HG02678 (cell line): ENCODE measurements around the gene TTC3.
"Not testable (repeated sequence)": the region's sequence is repeated elsewhere in the genome, so short reads cannot be mapped to it uniquely, and the experiment has no call there.

Experiments
- ATAC-seq: cut with Tn5 transposase; IDR thresholded peaks from one replicate; pipeline ENCODE4 v1.9.1; 2021; ENCODE audit warnings: mild to moderate bottlenecking, moderate library complexity; ENCODE audit not compliant: unreplicated experiment

The TTC3 gene, protein sequence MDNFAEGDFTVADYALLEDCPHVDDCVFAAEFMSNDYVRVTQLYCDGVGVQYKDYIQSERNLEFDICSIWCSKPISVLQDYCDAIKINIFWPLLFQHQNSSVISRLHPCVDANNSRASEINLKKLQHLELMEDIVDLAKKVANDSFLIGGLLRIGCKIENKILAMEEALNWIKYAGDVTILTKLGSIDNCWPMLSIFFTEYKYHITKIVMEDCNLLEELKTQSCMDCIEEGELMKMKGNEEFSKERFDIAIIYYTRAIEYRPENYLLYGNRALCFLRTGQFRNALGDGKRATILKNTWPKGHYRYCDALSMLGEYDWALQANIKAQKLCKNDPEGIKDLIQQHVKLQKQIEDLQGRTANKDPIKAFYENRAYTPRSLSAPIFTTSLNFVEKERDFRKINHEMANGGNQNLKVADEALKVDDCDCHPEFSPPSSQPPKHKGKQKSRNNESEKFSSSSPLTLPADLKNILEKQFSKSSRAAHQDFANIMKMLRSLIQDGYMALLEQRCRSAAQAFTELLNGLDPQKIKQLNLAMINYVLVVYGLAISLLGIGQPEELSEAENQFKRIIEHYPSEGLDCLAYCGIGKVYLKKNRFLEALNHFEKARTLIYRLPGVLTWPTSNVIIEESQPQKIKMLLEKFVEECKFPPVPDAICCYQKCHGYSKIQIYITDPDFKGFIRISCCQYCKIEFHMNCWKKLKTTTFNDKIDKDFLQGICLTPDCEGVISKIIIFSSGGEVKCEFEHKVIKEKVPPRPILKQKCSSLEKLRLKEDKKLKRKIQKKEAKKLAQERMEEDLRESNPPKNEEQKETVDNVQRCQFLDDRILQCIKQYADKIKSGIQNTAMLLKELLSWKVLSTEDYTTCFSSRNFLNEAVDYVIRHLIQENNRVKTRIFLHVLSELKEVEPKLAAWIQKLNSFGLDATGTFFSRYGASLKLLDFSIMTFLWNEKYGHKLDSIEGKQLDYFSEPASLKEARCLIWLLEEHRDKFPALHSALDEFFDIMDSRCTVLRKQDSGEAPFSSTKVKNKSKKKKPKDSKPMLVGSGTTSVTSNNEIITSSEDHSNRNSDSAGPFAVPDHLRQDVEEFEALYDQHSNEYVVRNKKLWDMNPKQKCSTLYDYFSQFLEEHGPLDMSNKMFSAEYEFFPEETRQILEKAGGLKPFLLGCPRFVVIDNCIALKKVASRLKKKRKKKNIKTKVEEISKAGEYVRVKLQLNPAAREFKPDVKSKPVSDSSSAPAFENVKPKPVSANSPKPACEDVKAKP (N-terminal part only)

DNA sequence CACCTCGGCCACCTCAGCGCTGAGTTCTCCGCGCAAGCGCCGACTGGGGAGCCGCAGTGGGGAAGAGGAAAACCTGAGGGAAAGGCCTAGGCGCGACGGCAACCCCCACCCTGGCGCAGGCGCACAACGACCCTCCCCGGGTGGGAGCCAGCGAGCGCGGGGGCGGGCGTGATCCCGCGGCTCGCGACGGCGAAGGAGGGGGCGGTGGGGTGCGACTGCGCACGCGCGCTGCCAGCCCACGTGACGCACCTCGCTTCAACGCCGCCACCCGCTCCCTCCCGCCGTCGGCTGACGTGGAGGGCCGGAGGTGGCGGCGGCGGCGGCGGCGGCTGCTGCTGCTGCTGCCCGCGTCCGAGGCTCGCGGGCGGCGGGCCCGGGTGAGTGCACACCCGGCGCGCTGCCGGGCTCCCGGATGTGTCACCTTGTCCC, at the start of gene TTC3, which contains the start of gene PIGP:
Gene TTC3, plus strand, starts transcription at position 267 of the 429 bp plus-strand sequence. CDS start 14,004 bp downstream, outside the sequence.
Gene PIGP, minus strand, starts transcription at position 84 of the 429 bp plus-strand sequence. CDS start 556 bp downstream, outside the sequence.
- ATAC-seq: peak; percentile 67

DNA sequence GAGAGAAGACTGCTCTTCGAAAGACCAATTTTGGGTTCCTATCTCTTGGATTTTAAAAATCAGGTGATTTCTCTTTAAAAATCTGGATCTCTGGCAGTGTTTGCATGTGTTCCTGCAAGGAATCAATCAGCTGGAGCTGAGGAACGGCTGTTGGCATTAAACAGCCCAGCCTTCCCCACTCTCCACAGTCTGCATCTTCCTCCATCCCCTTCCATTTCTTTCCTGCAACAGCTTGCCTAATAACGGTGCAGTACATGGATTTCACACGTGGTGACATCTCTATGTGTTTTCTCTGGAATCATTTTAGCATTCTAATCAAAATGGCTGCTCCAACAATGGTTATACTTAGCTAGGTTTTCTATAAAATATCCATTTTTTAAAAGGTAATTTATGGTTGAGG, 46.6 kb upstream of the TTC3 start:
- ATAC-seq: no peak

DNA sequence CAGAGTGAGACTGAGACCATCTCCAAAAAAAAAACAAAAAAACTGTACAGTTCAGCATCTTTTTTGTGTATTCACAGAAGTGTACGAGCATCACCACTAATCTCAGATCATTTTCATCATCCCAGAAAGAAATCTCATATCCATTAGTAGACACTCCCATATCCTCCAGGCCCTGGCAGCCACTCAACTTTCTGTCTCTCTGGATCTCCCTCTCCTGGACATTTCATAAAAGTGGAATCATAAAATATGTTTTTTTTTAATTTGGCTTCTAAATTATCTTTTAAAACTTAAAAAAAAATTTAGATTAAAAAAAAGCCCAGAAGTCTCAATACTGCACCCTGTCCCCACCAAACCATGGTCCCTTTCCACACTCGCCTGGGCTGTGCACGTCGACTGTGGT, 44.5 kb upstream of the TTC3 start:
- no peak for ATAC-seq

DNA sequence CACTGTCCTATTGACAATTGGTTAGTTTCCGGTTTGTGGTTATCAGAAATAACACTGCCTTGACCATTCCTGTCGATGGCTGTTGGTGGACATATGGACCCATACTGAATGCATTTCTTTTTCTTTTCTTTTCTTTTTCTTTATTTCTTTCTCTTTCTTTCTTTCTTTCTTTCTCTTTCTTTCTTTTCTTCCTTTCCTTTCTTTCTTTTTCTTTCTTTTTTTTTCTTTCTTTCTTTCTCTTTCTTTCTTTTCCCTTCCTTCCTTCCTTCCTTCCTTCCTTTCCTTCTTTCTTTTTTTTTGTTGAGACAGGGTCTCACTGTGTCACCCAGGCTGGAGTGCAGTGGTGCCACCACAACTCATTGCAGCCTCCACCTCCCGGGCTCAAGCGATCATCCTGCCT, 42.2 kb upstream of the TTC3 start:
- ATAC-seq: no peak

DNA sequence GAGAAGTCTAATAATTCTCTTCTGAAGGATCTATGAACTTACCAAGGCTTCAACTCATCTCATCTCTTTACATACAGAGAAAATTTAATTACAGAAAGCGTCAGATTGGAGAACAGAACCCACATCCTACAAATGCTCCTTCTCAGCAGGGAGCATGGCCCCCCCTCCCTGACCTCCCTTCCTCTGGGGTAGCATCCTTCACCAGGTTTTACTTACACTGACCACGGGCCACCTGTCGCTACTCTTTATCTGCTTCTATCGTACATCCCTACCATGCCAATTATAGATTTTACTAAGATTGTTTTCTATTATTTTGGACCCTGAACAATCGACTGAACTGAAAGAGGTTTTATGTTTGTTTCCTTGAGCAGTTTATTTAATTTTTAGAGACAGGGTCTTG, 40.8 kb upstream of the TTC3 start:
- no peak for ATAC-seq

DNA sequence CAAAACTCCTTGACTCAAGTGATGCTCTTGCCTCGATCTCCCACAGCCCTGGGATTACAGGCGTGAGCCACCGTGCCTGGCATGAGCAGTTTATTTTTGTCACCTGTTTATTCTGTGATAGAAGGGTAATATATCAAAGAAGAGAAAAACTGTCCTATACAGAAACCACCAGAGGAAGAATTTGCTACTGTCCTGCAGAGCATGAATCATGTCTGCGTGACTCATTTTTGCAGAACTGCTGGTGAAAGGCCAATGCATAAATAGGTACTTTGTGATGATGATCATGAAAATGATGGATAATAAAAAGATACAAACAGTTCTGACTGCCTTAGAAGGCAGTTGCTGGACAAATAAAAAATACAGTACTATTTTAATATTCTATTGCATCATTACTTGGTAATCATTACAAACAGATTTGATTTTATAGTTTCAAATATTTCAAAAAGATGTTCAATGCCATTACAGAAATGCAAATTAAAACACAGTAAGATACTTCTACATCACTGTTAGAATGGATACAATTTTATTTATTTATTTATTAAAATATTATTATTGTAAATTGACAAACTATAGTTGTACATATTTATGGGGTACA, 40.1 kb upstream of the TTC3 start:
- ATAC-seq: no peak

DNA sequence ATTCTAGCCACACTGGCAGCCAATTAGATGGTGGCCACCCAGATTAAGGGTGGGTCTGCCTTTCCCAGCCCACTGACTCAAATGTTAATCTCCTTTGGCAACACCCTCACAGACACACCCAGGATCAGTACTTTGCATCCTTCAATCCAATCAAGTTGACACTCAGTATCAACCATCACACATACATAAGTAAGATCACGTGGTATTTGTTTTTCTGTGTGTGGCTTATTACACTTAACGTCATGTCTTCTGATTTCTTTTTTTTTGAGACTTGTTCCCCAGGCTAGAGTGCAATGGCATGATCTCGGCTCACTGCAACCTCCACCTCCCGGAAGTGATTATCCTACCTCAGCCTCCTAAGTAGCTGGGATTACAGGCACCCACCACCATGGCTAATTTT, 38.7 kb upstream of the TTC3 start:
- not testable (repeated sequence) for ATAC-seq

DNA sequence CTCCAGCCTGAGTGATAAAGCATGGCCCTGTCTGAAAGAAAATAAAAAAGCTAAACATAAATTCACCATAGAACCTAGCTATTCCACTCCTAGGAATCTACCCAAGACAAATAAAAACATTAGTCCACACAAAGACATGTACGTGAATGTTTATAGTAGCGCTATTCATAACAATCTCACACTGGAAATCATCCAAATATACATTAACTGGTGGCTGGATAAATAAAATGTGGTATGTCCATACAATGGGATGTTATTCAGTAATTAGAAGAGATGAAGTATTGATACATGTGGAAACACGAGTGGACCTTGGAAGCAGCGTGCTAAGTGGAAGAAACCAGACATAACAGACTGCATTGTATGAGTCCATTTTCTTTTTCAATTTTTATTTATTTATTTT, 36.9 kb upstream of the TTC3 start:
- no peak for ATAC-seq

DNA sequence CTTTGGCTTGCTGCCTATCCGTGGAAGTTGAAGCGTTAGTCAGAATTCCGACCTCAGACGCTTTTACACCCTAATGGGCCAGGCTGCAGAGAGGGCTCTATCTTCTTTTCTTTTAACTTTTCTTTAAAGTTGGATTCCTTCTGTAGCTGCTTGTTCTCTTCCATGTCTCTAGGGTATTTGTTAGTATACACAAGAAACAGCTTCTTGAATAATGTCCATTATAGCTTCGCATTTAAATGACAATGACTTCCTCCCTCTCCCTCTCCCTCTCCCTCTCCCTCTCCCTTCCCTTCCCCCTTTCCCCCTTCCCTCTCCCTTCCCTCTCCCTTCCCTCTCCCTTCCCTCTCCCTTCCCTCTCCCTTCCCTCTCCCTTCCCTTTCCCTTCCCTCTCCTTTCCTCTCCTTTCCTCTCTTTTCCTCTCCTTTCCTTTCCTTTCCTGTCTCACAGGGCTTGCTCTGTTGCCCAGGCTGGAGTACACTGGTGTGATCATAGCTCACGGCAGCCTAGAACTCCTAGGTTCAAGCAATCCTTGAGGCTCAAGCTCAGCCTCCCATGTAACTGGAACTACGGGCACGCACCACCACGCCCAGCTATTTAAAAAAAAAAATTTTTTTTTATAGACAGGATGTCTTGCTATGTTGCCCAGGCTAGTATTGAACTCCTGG, 33.5 kb upstream of the TTC3 start:
- ATAC-seq: no peak

DNA sequence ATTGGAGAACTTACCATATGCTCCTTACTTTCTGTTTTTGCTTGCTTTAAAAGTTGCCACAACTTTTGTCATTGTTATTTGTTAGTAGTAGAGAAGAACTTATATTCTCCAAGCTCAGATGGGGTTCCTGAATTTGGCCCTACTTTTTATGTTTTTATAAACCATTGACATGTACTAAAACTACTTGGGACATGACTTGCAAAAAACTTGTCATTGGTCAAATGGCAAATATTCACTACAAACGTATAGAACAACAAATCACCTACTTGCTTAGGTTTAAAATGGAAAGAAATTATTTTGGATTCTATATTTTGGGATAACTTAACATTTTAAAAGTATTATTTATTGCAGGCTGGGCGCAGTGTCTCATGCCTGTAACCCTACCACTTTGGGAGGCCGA, 32.8 kb upstream of the TTC3 start:
- ATAC-seq: no peak

DNA sequence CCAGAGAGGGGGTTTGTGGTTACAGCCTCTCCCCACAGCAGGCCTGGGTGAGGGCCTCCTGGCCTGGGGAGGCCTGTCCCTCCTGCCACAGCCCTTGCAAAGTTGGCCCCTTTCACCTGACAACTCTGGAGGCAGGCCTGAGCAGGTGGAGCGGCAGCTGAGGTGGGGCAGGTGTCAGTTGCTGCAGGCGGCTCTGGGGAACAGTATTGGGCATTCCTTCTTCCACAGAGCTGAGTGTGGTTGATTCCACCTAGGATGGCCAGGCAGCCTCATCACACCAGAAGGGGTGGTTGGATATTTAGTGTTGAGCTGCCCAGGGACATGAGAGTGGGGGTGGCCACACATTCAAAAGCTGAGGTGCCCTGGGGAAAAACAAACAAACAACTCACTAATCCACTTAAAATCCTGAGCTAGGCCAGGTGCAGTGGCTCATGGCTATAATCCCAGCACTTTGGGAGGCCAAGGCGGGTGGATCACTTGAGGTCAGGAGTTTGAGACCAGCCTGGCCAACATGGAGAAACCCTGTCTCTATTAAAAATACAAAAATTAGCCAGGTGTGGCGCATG, 31.3 kb upstream of the TTC3 start:
- ATAC-seq: no peak

DNA sequence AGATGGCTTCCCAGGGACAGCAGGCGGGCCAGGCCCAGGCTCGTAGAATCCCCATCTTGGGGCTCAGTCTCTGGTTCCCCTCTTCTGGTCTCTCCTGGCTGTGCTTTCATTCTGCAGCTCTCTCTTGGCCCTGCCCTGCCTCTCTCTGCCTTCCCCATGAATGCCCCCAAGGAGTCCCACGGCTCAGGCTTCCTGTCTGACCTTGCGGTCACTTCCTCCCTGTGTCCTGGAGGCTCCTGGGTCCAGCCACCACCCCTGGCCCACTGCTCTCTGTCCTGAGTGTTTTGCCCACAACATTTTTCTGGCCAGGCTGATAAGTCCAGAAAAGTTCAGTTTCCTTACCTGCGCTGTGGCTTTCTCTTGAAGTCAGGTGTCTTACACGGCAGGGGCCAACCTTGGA, 29.2 kb upstream of the TTC3 start:
- ATAC-seq: no peak

DNA sequence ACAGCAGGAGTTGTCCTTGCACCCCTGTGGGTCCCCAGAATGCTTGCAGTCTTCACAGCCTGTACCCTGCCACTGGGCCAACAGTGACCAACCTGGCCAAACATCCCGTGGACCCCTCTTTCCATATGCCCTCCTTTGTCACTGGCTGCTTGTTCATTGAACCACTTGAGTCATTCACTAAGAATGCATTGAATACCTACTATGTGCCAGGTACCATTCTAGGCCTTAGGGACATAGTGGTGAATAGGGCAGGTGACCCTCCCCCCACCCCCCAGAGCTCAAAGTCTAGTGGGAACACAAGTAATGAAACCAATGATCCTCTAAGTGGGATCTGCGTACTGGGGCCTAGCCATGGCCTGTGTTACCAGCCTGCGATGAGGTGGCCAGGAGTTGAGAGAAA, 28.4 kb upstream of the TTC3 start:
- no peak for ATAC-seq

DNA sequence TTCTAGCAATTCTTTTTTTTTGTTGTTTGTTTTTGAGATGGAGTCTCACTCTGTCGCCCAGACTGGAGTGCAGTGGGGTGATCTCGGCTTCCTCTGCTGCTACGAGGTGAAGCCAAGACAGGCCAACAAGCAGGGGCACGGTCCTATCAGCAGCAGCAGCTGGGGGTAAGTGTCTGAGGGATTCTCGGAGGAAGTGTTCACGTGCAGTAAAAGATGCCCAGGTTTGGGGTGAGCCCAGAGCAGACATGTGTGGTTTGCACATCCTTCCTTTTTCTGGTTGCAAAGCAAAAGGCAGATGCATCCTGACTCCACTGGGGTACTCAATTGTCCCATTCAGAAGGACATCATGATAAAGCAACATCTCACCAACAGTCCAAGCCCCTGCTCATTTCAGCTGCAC, 27.9 kb upstream of the TTC3 start:
- ATAC-seq: no peak

DNA sequence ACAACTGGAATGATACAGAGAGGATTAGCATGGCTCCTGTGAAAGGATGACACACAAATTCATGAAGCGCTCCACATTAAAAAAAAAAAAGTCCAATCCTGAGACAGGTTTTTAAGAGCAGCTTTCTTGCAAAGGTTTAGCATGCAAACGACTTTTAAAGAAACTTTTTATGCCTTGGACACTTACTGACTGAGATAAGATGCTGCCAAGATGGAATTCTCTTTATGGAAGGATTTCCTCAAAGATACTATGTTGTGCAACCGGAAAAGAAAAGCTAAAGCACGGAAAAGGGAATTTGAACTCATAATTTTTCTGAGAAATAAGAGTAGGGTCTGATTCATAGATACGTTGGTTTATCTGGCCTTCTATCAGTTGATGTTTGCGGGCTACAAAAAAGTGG, 27.5 kb upstream of the TTC3 start:
- no peak for ATAC-seq

DNA sequence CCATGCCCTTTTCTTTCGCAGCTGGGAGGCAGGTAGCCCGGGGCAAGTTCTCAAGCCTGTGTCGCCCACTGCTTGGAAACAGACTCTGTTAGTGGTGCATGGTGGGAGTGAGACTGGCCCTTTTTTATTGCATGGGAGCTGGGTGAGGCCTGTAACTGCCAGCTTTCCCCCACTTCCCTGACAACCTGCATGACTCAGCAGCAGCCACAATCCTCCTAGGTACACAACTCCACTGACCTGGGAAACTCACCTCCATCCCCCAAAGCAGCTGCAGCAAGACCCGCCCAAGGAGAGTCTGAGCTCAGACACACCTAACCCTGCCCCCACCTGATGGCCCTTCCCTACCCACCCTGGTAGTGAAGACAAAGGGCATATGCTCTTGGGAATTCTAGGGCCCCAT, 26.0 kb upstream of the TTC3 start:
- no peak for ATAC-seq

DNA sequence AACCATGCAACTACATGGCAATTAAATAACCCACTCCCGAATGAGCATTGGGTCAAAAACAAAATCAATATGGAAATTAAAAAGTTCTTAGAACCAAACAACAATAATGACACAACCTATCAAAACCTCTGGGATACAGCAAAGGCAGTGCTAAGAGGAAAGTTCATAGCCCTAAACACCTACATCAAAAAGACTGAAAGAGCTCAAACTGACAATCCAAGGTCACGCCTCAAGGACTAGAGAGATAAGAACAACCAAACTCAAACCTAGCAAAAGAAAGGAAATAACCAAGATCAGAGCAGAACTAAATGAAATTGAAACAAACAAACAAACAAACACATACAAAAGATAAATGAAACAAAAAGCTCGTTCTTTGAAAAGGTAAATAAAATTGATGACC, 23.3 kb upstream of the TTC3 start:
- ATAC-seq: not testable (repeated sequence)

DNA sequence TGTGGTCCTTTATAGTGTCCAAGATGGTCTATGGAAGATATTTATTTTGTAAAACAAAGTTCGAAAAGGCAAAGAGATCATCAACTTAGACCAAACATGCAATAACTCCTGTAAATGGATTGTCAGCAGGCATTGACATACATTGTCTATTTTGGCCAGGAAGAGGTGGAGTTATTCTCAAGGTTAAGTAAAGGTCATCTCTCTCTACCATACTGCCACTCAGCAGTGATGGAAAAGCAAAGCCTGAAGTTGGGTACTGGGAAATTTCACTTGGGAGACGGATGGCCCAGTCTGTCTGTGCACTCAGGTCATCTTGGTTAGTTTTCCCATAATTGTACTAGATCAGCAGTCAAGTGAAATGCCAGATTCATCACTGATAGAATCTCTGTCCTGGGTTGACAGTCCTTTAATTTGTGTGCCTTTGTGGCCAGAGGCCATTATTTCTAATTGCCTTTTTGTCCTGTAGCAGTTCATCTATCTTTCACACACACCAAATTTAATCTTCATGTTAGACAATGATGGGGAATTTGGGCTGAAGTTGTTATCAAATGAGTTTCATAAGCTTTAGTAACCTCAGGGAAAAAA, 17.7 kb upstream of the TTC3 start:
- ATAC-seq: no peak

DNA sequence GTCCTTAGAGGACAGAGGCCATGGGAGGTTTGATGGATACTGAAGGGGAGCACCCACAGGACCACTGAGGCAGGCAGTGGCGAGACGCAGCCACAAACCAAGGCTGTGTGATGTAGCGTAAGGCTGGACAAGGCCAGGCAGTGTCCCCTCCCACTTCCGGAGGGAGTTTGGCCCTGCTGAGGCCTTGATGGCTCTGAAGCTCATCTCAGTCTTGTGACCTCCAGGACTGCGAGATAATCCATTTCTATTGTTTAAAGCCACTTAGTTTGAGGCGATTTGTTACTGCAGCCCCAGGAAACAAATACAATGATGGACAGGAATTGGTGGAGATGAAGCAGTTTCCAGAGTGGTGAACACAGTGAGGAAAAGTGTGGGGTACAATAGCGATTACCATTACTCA, 15.4 kb upstream of the TTC3 start:
- no peak for ATAC-seq
